GM10266 (cell line): Measurements from ENCODE around the gene PCDHGA4.
"Not testable (repeated sequence)": the region's sequence is repeated elsewhere in the genome, so short reads cannot be mapped to it uniquely, and the experiment has no call there.

Experiments
- DNase-seq: peaks from one replicate; pipeline ENCODE4 v3.0.0; 2012; ENCODE audit errors: extremely low spot score
- CTCF ChIP-seq: IDR thresholded peaks from 2 replicates; pipeline ENCODE4 v1.5.1; 2012; ENCODE audit warnings: mild to moderate bottlenecking, low read depth; ENCODE audit not compliant: control insufficient read depth, insufficient read depth; ENCODE audit errors: missing control alignments

Gene PCDHGA4

GRCh38 chr5:141322261-141322660 lies 32.6 kb upstream of the PCDHGA4 start:
- no peak for TF ChIP-seq CTCF
- DNase-seq: no peak

- peak; percentile 70 for DNase-seq
- peak; percentile 50 for TF ChIP-seq CTCF
These were observed 28.6 kb upstream of the PCDHGA4 start for GRCh38 chr5:141326088-141326854.

- TF ChIP-seq CTCF: no peak
- DNase-seq: no peak
These were observed 26.6 kb upstream of the PCDHGA4 start for GRCh38 chr5:141328231-141328630.

- TF ChIP-seq CTCF: peak; percentile 29
- no peak for DNase-seq
These were observed 24.3 kb upstream of the PCDHGA4 start, which contains the start of gene PCDHGA1 for GRCh38 chr5:141330299-141331080. Gene PCDHGA1 (plus strand): TSS chr5:141330514.

- not testable (repeated sequence) for DNase-seq
These were observed 22.2 kb upstream of the PCDHGA4 start for GRCh38 chr5:141332571-141332970.

- peak; percentile 55 for DNase-seq
- TF ChIP-seq CTCF: peak; percentile 30
These were observed 16.1 kb upstream of the PCDHGA4 start, which contains the start of gene PCDHGA2 for GRCh38 chr5:141338538-141339306. Gene PCDHGA2 (plus strand): TSS chr5:141338760.

- DNase-seq: not testable (repeated sequence)
These were observed 14.0 kb upstream of the PCDHGA4 start for GRCh38 chr5:141340781-141341354.

- no peak for TF ChIP-seq CTCF
- DNase-seq: no peak
These were observed 12.0 kb upstream of the PCDHGA4 start for GRCh38 chr5:141342773-141343172.
